ENCODE measurements around the gene MBD5.

- TF ChIP-seq, protein P1, sequence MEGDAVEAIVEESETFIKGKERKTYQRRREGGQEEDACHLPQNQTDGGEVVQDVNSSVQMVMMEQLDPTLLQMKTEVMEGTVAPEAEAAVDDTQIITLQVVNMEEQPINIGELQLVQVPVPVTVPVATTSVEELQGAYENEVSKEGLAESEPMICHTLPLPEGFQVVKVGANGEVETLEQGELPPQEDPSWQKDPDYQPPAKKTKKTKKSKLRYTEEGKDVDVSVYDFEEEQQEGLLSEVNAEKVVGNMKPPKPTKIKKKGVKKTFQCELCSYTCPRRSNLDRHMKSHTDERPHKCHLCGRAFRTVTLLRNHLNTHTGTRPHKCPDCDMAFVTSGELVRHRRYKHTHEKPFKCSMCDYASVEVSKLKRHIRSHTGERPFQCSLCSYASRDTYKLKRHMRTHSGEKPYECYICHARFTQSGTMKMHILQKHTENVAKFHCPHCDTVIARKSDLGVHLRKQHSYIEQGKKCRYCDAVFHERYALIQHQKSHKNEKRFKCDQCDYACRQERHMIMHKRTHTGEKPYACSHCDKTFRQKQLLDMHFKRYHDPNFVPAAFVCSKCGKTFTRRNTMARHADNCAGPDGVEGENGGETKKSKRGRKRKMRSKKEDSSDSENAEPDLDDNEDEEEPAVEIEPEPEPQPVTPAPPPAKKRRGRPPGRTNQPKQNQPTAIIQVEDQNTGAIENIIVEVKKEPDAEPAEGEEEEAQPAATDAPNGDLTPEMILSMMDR (IDR thresholded peaks at IDR 0.05), result no peak
- no peak for TF ChIP-seq POLR2A (IDR thresholded peaks at IDR 0.05)
Measured at GRCh38 chr2:148240838-148241237, 219.9 kb downstream of the MBD5 start.

Measured in adrenal gland (tissue), 5 donors.